H1 (cell line): ENCODE results near the gene DKK3. TPM values are rescaled to one million over a fixed set of nuclear protein-coding genes. Genes with fewer than 3 reads are reported as not detected.

ENCODE experiments used
- CTCF ChIA-PET: fragments of 300-600 bp; sonication (Branson Sonifier 250); formaldehyde crosslinking; loops from one replicate; lab custom pipeline; 2021; ENCODE audit not compliant: partially characterized antibody; lab: Charles Lee
- POLR2A ChIA-PET: fragments of 300-600 bp; sonication (Branson Sonifier 250); formaldehyde crosslinking; loops from one replicate; lab custom pipeline; 2021; ENCODE audit warnings: inconsistent platforms; ENCODE audit not compliant: partially characterized antibody; lab: Charles Lee
- DNase-seq, 2 experiments: peaks; one replicate each; pipeline versions ENCODE4 v3.0.0 to v3.0.0-alpha.2; 2010 to 2022; ENCODE audit warnings: low spot score in 2 of 2, low read depth in 1 of 2, mixed read lengths in 1 of 2
- FAIRE-seq: peaks from 2 replicates; lab custom pipeline; 2011; peaks lifted over from hg19 to GRCh38; lab: Jason Lieb, UNC
- H2AFZ ChIP-seq: 2 replicates; pipeline ENCODE4 v1.8.1; 2012; ENCODE audit warnings: low read length, inconsistent platforms
- H2AK5ac ChIP-seq: 2 replicates; pipeline ENCODE4 v1.6.1; 2013; ENCODE audit warnings: low read depth, low read length
- H2BK120ac ChIP-seq: replicated peaks from 2 replicates; pipeline ENCODE3; 2013; ENCODE audit warnings: low read depth, low read length, inconsistent platforms
- H2BK12ac ChIP-seq: 2 replicates; pipeline ENCODE4 v1.6.1; 2013; ENCODE audit warnings: low read depth, low read length
- H2BK15ac ChIP-seq: 2 replicates; pipeline ENCODE4 v1.6.1; 2013; ENCODE audit warnings: low read length
- H2BK20ac ChIP-seq: 2 replicates; pipeline ENCODE4 v1.6.1; 2013; ENCODE audit warnings: low read length
- H2BK5ac ChIP-seq: 2 replicates; pipeline ENCODE4 v1.6.1; 2013; ENCODE audit warnings: low read depth, low read length
- H3K14ac ChIP-seq: 2 replicates; pipeline ENCODE4 v1.6.1; 2013; ENCODE audit warnings: inconsistent platforms; ENCODE audit not compliant: insufficient read length
- H3K18ac ChIP-seq: 2 replicates; pipeline ENCODE4 v1.6.1; 2013; ENCODE audit warnings: low read length; ENCODE audit errors: extremely low read depth
- H3K23ac ChIP-seq: 2 replicates; pipeline ENCODE4 v1.6.1; 2013; ENCODE audit warnings: inconsistent platforms; ENCODE audit not compliant: insufficient read length
- H3K23me2 ChIP-seq: 2 replicates; pipeline ENCODE4 v1.6.1; 2013; ENCODE audit warnings: low read depth, low read length
- H3K27ac ChIP-seq: 2 replicates; pipeline ENCODE4 v1.6.1; 2011; ENCODE audit warnings: low read depth, low read length, inconsistent platforms
- H3K27me3 ChIP-seq, 4 experiments: replicated peaks in 1 of 4; 1 replicate in 1 of 4; 2 replicates in 3 of 4; pipeline versions ENCODE4 v1.6.1 to v1.8.1; 2011 to 2013; ENCODE audit warnings: low read length in 3 of 4, mild to moderate bottlenecking in 3 of 4, inconsistent platforms in 2 of 4, mixed read lengths in 2 of 4, moderate library complexity in 1 of 4; ENCODE audit not compliant: control insufficient read depth in 3 of 4, insufficient read depth in 3 of 4; ENCODE audit errors: extremely low read depth in 1 of 4
- H3K36me3 ChIP-seq, 4 experiments: 2 replicates each; pipeline versions ENCODE4 v1.6.1 to v1.8.1; 2011 to 2013; ENCODE audit warnings: mild to moderate bottlenecking in 4 of 4, low read length in 3 of 4, moderate library complexity in 2 of 4, control low read depth in 1 of 4, inconsistent platforms in 1 of 4; ENCODE audit not compliant: insufficient read depth in 4 of 4, control insufficient read depth in 2 of 4
- H3K4ac ChIP-seq: replicated peaks from 2 replicates; pipeline ENCODE3; 2013; ENCODE audit warnings: low read length, low read depth, mixed read lengths, inconsistent platforms; ENCODE audit not compliant: insufficient read length
- H3K4me1 ChIP-seq, 4 experiments: replicated peaks in 1 of 4; 1 replicate in 1 of 4; 2 replicates in 3 of 4; pipeline versions ENCODE4 v1.6.1 to v1.8.1; 2011 to 2013; ENCODE audit warnings: low read length in 3 of 4, inconsistent platforms in 2 of 4, mixed read lengths in 1 of 4; ENCODE audit not compliant: insufficient read depth in 4 of 4, control insufficient read depth in 3 of 4
- H3K4me2 ChIP-seq, 2 experiments: 2 replicates each; pipeline versions ENCODE4 v1.6.1 to v1.8.1; 2011 to 2013; ENCODE audit warnings: low read depth in 2 of 2, low read length in 2 of 2, control low read depth in 1 of 2, inconsistent platforms in 1 of 2, mild to moderate bottlenecking in 1 of 2; ENCODE audit not compliant: insufficient read depth in 1 of 2
- H3K4me3 ChIP-seq, 4 experiments: fragments of 200-600, 300-600 bp in 1 of 4; sonication (generic), shearing (Covaris generic), sonication (Bioruptor Twin) in 1 of 4; 2 replicates each; pipeline versions ENCODE4 v1.5.1 to v1.8.1; 2011 to 2016; ENCODE audit warnings: low read length in 4 of 4, low read depth in 3 of 4, control low read depth in 2 of 4, inconsistent platforms in 2 of 4, mild to moderate bottlenecking in 2 of 4, mixed read lengths in 1 of 4, moderate library complexity in 1 of 4; ENCODE audit not compliant: insufficient read depth in 2 of 4; ENCODE audit errors: extremely low read depth in 1 of 4
- H3K56ac ChIP-seq: replicated peaks from 2 replicates; pipeline ENCODE3; 2013; ENCODE audit warnings: low read depth, mild to moderate bottlenecking, mixed read lengths, low read length, inconsistent platforms; ENCODE audit not compliant: insufficient read length
- H3K79me1 ChIP-seq: 2 replicates; pipeline ENCODE4 v1.6.1; 2013; ENCODE audit warnings: low read depth, low read length, control low read depth
- H3K79me2 ChIP-seq, 2 experiments: 2 replicates each; pipeline versions ENCODE4 v1.6.1 to v1.8.1; 2012 to 2013; ENCODE audit warnings: low read length in 2 of 2, mild to moderate bottlenecking in 2 of 2, inconsistent platforms in 1 of 2; ENCODE audit not compliant: insufficient read depth in 2 of 2, control insufficient read depth in 1 of 2
- H3K9ac ChIP-seq, 4 experiments: replicated peaks in 1 of 4; 1 replicate in 1 of 4; 2 replicates in 3 of 4; pipeline versions ENCODE4 v1.6.1 to v1.8.1; 2011 to 2013; ENCODE audit warnings: low read depth in 3 of 4, low read length in 3 of 4, control low read depth in 2 of 4, mild to moderate bottlenecking in 2 of 4, moderate library complexity in 2 of 4, inconsistent platforms in 1 of 4; ENCODE audit errors: extremely low read depth in 1 of 4
- H3K9me3 ChIP-seq, 2 experiments: 2 replicates each; pipeline versions ENCODE4 v1.6.1 to v1.8.1; 2012 to 2013; ENCODE audit warnings: mild to moderate bottlenecking in 2 of 2, moderate library complexity in 2 of 2, control low read depth in 1 of 2, inconsistent platforms in 1 of 2, low read depth in 1 of 2, low read length in 1 of 2, mixed read lengths in 1 of 2; ENCODE audit not compliant: insufficient read depth in 2 of 2
- H4K20me1 ChIP-seq, 2 experiments: replicated peaks in 1 of 2; 2 replicates each; pipeline versions ENCODE3 to v1.8.1; 2011 to 2013; ENCODE audit warnings: inconsistent platforms in 2 of 2, low read length in 2 of 2, mild to moderate bottlenecking in 1 of 2; ENCODE audit not compliant: insufficient read depth in 2 of 2, control insufficient read depth in 1 of 2
- H4K5ac ChIP-seq: 2 replicates; pipeline ENCODE4 v1.6.1; 2013; ENCODE audit warnings: low read length, low read depth, mixed read lengths, inconsistent platforms; ENCODE audit not compliant: insufficient read length
- H4K8ac ChIP-seq: 2 replicates; pipeline ENCODE4 v1.8.0; 2013; ENCODE audit warnings: mild to moderate bottlenecking, moderate library complexity, low read length, inconsistent platforms; ENCODE audit not compliant: insufficient read depth; ENCODE audit errors: extremely low read depth
- H4K91ac ChIP-seq: replicated peaks from 2 replicates; pipeline ENCODE3; 2013; ENCODE audit warnings: low read length, mixed read lengths, inconsistent platforms; ENCODE audit not compliant: insufficient read length
- CEBPB ChIP-seq: IDR thresholded peaks from 2 replicates; pipeline ENCODE4 v1.6.1; 2012; ENCODE audit warnings: low read depth, low read length
- GABPA ChIP-seq: IDR thresholded peaks from 2 replicates; pipeline ENCODE4 v1.6.1; 2011; ENCODE audit warnings: mild to moderate bottlenecking, low read length, moderate library complexity, borderline replicate concordance; ENCODE audit not compliant: insufficient read depth
- HDAC6 ChIP-seq: IDR thresholded peaks from one replicate; pipeline ENCODE4 v1.7.1; 2012; ENCODE audit warnings: low read depth, mild to moderate bottlenecking, inconsistent platforms, low read length, moderate library complexity
- MAFK ChIP-seq: IDR thresholded peaks from 2 replicates; pipeline ENCODE4 v1.6.1; 2012; ENCODE audit warnings: low read depth, mild to moderate bottlenecking, improper control_type of control experiment, low read length
- POU5F1 ChIP-seq: IDR thresholded peaks from 2 replicates; pipeline ENCODE4 v1.6.1; 2011; ENCODE audit warnings: low read depth, mild to moderate bottlenecking, low read length, moderate library complexity
- SIN3A ChIP-seq, 2 experiments: IDR thresholded peaks in 1 of 2; conservative IDR thresholded peaks in 1 of 2; 2 replicates each; pipeline ENCODE4 v1.6.1; 2011 to 2012; ENCODE audit warnings: low read length in 2 of 2, improper control_type of control experiment in 1 of 2, low read depth in 1 of 2, mild to moderate bottlenecking in 1 of 2
- SIX5 ChIP-seq: IDR thresholded peaks from 2 replicates; pipeline ENCODE4 v1.6.1; 2011; ENCODE audit warnings: mild to moderate bottlenecking, low read depth, low read length
- polyA plus RNA-seq, 7 experiments: library from polyadenylated mRNA; depleted of rRNA in 3 of 7; stranded (reverse) in 5 of 7; unstranded in 2 of 7; fragments of >200 nt in 5 of 7; fragments of 200-250 nt in 2 of 7; gene quantifications; 1 replicate in 5 of 7; 2 replicates in 1 of 7; 4 replicates in 1 of 7; pipeline versions ENCODE4 v1.2.1 to v1.2.3, GENCODE V29; 2011 to 2013; ENCODE audit warnings: missing spikeins in 2 of 7, mixed read lengths in 2 of 7
- total RNA-seq: library from RNA; stranded (reverse); fragmentation: NEBNext Ultra II Directional; extraction: Animal tissue kit (Norgen Biotek cat#: 25700); gene quantifications from 2 replicates; pipeline ENCODE4 v1.2.1, GENCODE V29; 2021

DKK3 gene
- total and polyA plus RNA-seq, 2 of the 8 experiments (the other 6 are each of a cell fraction or from before 2014, with no cell fraction given) = 30.0 to 40.1 TPM

DNA sequence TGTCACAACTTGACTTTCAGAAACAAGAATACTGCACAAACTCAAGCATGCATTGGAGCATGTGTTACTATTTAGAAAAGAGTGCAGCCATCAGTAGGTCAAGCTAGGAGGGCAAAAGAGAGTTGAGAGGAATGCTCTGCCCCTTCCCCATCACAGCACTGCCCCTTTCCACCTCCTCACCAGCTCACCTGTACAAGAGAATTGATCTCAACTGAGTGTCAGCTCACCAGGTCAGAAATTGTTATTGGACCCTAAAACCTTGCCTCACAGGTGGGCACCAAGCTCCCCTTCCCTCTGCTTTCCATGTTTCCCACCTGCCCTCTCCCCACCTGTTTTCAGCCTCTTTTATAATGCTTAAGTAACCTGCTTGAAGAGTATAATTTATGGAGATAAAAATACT lies 48.8 kb downstream of the DKK3 start:
- Histone ChIP-seq H3K79me1 (no peaks in the 10 kb centered on the region), H3K4ac (no peak overlapping the region), H4K5ac (no peak overlapping the region), H3K9ac (no peak overlapping the region), H3K79me2 (no peaks in the 10 kb centered on the region), H2AFZ (no peak overlapping the region), H3K23ac (no peak overlapping the region), H2BK12ac (no peak overlapping the region), H3K4me1 (no peaks in the 10 kb centered on the region), H4K20me1 (peaks cover 0 to 2% of the 10 kb centered on the region in 2 experiments), H2BK15ac (no peak overlapping the region), H3K27me3 (no peaks in the 10 kb centered on the region), H2BK5ac (no peak overlapping the region), H4K91ac (no peak overlapping the region), H3K23me2 (no peaks in the 10 kb centered on the region), H3K18ac (no peak overlapping the region), H2BK120ac (no peak overlapping the region), H3K4me3 (no peak overlapping the region), H2AK5ac (no peak overlapping the region), H3K27ac (no peak overlapping the region), H3K14ac (no peak overlapping the region), H2BK20ac (no peak overlapping the region), H4K8ac (no peak overlapping the region), H3K56ac (no peak overlapping the region), H3K9me3 (no peaks in the 10 kb centered on the region), H3K36me3 (peaks cover 0 to 20% (median 14%) of the 10 kb centered on the region in 4 experiments; a peak in 7 of 8 replicates), H3K4me2 (no peak overlapping the region)
- TF ChIP-seq MAFK = no peak
- TF ChIP-seq HDAC6 = no peak
- TF ChIP-seq SIN3A (conservative IDR thresholded peaks at IDR 0.05 in 1 of 2, IDR thresholded peaks at IDR 0.05 in 1 of 2; ENCODE audit: low read depth in 1 of 2, low read length in 2 of 2) = no peak
- no peak for TF ChIP-seq SIX5
- TF ChIP-seq POU5F1 = no peak
- no peak for TF ChIP-seq CEBPB
- no peak for TF ChIP-seq GABPA
- POLR2A ChIA-PET = no interaction called here
- no peak for DNase-seq
- no peak for FAIRE-seq
- CTCF ChIA-PET = interaction anchor here (0.7 to 2.4 kb wide), 3 partner anchors 13 to 814 kb away, joined by 3 to 10 read pairs (median 4); no protein-coding TSS in a partner anchor
